Mammary epithelial cell (primary cell): Measurements from ENCODE around the gene MIS18BP1.
"Not testable (repeated sequence)": the region's sequence is repeated elsewhere in the genome, so short reads cannot be mapped to it uniquely, and the experiment has no call there.

Source experiments
- EZH2 ChIP-seq: IDR thresholded peaks from 2 replicates; pipeline ENCODE4 v1.6.1; 2012; ENCODE audit warnings: low read length, inconsistent platforms, borderline replicate concordance
- TF ChIP-seq, protein P1 (sequence below), 2 donors: IDR thresholded peaks in 1 of 2; conservative IDR thresholded peaks in 1 of 2; 2 replicates each; pipeline ENCODE4 v1.5.1; 2011 to 2012; ENCODE audit warnings: inconsistent platforms in 2 of 2, low read length in 2 of 2, mild to moderate bottlenecking in 2 of 2, control low read depth in 1 of 2, low read depth in 1 of 2; ENCODE audit not compliant: insufficient read depth in 1 of 2; ENCODE audit errors: extremely low read depth in 1 of 2

DNA sequence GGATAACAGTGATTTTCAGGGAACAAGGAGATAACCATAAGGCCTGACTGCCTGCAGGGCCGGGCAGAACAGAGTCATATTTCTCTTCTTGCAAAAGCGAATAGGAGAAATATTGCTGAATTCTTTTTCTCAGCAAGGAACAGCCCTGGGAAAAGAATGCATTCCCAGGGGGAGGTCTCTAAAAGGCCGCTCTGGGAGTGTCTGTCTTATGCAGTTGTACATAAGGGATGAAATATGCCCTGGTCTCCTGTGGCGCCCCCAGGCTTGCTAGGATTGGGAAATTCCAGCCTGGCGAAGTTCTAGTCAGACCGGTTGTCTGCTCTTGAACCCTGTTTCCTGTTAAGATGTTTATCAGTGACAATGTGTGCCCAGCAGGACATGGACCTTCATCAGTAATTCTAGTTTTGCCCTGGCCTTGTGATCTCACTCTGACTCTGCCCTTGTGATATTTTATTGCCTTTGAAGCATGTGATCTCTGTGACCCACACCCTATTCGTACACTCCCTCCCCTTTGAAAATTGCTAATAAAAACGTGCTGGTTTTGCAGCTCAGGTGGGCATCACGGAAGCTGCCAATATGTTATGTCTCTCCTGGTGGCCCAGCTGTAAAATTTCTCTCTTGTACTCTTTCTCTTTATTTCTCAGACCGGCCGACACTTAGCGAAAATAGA, 28.9 kb upstream of the MIS18BP1 start:
- TF ChIP-seq, protein P1, sequence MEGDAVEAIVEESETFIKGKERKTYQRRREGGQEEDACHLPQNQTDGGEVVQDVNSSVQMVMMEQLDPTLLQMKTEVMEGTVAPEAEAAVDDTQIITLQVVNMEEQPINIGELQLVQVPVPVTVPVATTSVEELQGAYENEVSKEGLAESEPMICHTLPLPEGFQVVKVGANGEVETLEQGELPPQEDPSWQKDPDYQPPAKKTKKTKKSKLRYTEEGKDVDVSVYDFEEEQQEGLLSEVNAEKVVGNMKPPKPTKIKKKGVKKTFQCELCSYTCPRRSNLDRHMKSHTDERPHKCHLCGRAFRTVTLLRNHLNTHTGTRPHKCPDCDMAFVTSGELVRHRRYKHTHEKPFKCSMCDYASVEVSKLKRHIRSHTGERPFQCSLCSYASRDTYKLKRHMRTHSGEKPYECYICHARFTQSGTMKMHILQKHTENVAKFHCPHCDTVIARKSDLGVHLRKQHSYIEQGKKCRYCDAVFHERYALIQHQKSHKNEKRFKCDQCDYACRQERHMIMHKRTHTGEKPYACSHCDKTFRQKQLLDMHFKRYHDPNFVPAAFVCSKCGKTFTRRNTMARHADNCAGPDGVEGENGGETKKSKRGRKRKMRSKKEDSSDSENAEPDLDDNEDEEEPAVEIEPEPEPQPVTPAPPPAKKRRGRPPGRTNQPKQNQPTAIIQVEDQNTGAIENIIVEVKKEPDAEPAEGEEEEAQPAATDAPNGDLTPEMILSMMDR (conservative IDR thresholded peaks at IDR 0.05 in 1 of 2, IDR thresholded peaks at IDR 0.05 in 1 of 2; ENCODE audit: extremely low read depth in 1 of 2, insufficient read depth in 1 of 2, low read depth in 1 of 2, low read length in 2 of 2), result not testable (repeated sequence)
- TF ChIP-seq EZH2, result not testable (repeated sequence)
